Measurements from ENCODE around the gene CCNY. TPM values are rescaled to one million over a fixed set of nuclear protein-coding genes. Genes with fewer than 3 reads are reported as not detected.

Gene CCNY
- total RNA-seq, 1 donor from 2014 or later = 85.9 TPM

GRCh38 chr10:35570397-35570796, 234.1 kb downstream of the CCNY start:
- H3K27ac Mint-ChIP-seq (ENCODE audit: unreplicated experiment) = no peak overlapping the region
- no peaks in the 10 kb centered on the region for H3K27me3 Mint-ChIP-seq (ENCODE audit: low read depth, unreplicated experiment)
- peaks cover 10% of the 10 kb centered on the region for H3K36me3 Mint-ChIP-seq (ENCODE audit: low read depth, unreplicated experiment)
- DNase-seq (ENCODE audit: low read depth) (peak; percentile 40), FAIRE-seq (no peak)
- TF ChIP-seq CTCF (IDR thresholded peaks at IDR 0.05; ENCODE audit: insufficient read depth, low read depth, low read length) (no peak), EZH2 (IDR thresholded peaks at IDR 0.05; ENCODE audit: insufficient read depth, low read length) (no peak)
- H3K27me3 ChIP-seq (ENCODE audit: insufficient read depth, low read length) = no peaks in the 10 kb centered on the region
- no peak overlapping the region for H3K9ac ChIP-seq (ENCODE audit: low read length)
- no peak overlapping the region for H3K4me3 Mint-ChIP-seq (ENCODE audit: unreplicated experiment)
- H3K4me1 ChIP-seq (ENCODE audit: insufficient read depth, low read length) = peaks cover 29% of the 10 kb centered on the region
- H3K79me2 ChIP-seq (ENCODE audit: insufficient read depth, low read length) = no peaks in the 10 kb centered on the region
- peak overlapping the region; percentile 30 for H3K27ac ChIP-seq (ENCODE audit: low read depth, low read length)
- H3K36me3 ChIP-seq (ENCODE audit: insufficient read depth, low read length) = no peaks in the 10 kb centered on the region
- H2AFZ ChIP-seq (ENCODE audit: low read depth, low read length) = no peak overlapping the region
- H3K9me3 Mint-ChIP-seq (ENCODE audit: unreplicated experiment) = peaks cover under 1% of the 10 kb centered on the region
- no peak overlapping the region for H3K4me3 ChIP-seq (ENCODE audit: insufficient read depth, low read depth, low read length)
- peaks cover 13% of the 10 kb centered on the region for H3K4me1 Mint-ChIP-seq (ENCODE audit: low read depth, unreplicated experiment)
- no peak overlapping the region for H3K4me2 ChIP-seq (ENCODE audit: low read length)
- H3K9me3 ChIP-seq (ENCODE audit: insufficient read depth, low read depth, low read length) = no peaks in the 10 kb centered on the region
- no peaks in the 10 kb centered on the region for H4K20me1 ChIP-seq (ENCODE audit: insufficient read depth, low read length)

- H3K27ac Mint-ChIP-seq (ENCODE audit: unreplicated experiment) = no peak overlapping the region
Observed at GRCh38 chr10:35572583-35572982, 236.3 kb downstream of the CCNY start.

More at GRCh38 chr10:35572583-35572982, 236.3 kb downstream of the CCNY start:
- peaks cover 2% of the 10 kb centered on the region for H3K9me3 Mint-ChIP-seq (ENCODE audit: unreplicated experiment)
- Histone ChIP-seq H3K36me3 (ENCODE audit: insufficient read depth, low read length) (no peaks in the 10 kb centered on the region), H3K4me2 (ENCODE audit: low read length) (no peak overlapping the region), H3K27ac (ENCODE audit: low read depth, low read length) (no peak overlapping the region), H3K9ac (ENCODE audit: low read length) (no peak overlapping the region), H3K4me3 (ENCODE audit: insufficient read depth, low read depth, low read length) (no peak overlapping the region), H3K9me3 (ENCODE audit: insufficient read depth, low read depth, low read length) (no peaks in the 10 kb centered on the region), H3K27me3 (ENCODE audit: insufficient read depth, low read length) (no peaks in the 10 kb centered on the region), H4K20me1 (ENCODE audit: insufficient read depth, low read length) (no peaks in the 10 kb centered on the region), H3K79me2 (ENCODE audit: insufficient read depth, low read length) (no peaks in the 10 kb centered on the region), H3K4me1 (ENCODE audit: insufficient read depth, low read length) (peaks cover 30% of the 10 kb centered on the region), H2AFZ (ENCODE audit: low read depth, low read length) (no peak overlapping the region)
- DNase-seq (ENCODE audit: low read depth) = no peak
- H3K4me1 Mint-ChIP-seq (ENCODE audit: low read depth, unreplicated experiment) = peaks cover 13% of the 10 kb centered on the region
- TF ChIP-seq EZH2 (IDR thresholded peaks at IDR 0.05; ENCODE audit: insufficient read depth, low read length) = no peak
- TF ChIP-seq CTCF (IDR thresholded peaks at IDR 0.05; ENCODE audit: insufficient read depth, low read depth, low read length) = no peak
- H3K27me3 Mint-ChIP-seq (ENCODE audit: low read depth, unreplicated experiment) = no peaks in the 10 kb centered on the region
- H3K4me3 Mint-ChIP-seq (ENCODE audit: unreplicated experiment) = no peak overlapping the region
- FAIRE-seq = no peak
- peaks cover 10% of the 10 kb centered on the region for H3K36me3 Mint-ChIP-seq (ENCODE audit: low read depth, unreplicated experiment)

All from astrocyte (in vitro differentiated cells and primary cell).